Liver (tissue), 9 donors: ENCODE data around the gene SLC16A5. TPM values are rescaled to one million over a fixed set of nuclear protein-coding genes. Genes with fewer than 3 reads are reported as not detected.

Experiments used
- DNase-seq: peaks from one replicate; pipeline ENCODE4 v3.0.0-alpha.2; 2017; ENCODE audit warnings: low spot score
- H3K27ac ChIP-seq, 2 donors: one replicate each; pipeline ENCODE4 v1.7.0; 2013; ENCODE audit warnings: inconsistent platforms in 2 of 2, low read length in 2 of 2, control low read depth in 1 of 2, low read depth in 1 of 2, mild to moderate bottlenecking in 1 of 2
- H3K27me3 ChIP-seq, 4 donors: one replicate each; pipeline versions ENCODE4 v1.6.1 to v1.7.0; 2013; ENCODE audit warnings: low read length in 3 of 4, inconsistent platforms in 1 of 4, mild to moderate bottlenecking in 1 of 4, moderate library complexity in 1 of 4; ENCODE audit not compliant: control insufficient read depth in 4 of 4, insufficient read depth in 4 of 4
- H3K36me3 ChIP-seq, 4 donors: one replicate each; pipeline versions ENCODE4 v1.6.1 to v1.7.0; 2013; ENCODE audit warnings: low read length in 3 of 4, mild to moderate bottlenecking in 3 of 4, low read depth in 1 of 4, moderate library complexity in 1 of 4; ENCODE audit not compliant: control insufficient read depth in 4 of 4, insufficient read depth in 3 of 4
- H3K4me1 ChIP-seq, 4 donors: one replicate each; pipeline versions ENCODE4 v1.6.1 to v1.7.0; 2013; ENCODE audit warnings: low read length in 3 of 4, mild to moderate bottlenecking in 3 of 4, moderate library complexity in 1 of 4; ENCODE audit not compliant: control insufficient read depth in 4 of 4, insufficient read depth in 4 of 4
- H3K4me3 ChIP-seq, 3 donors: one replicate each; pipeline versions ENCODE4 v1.6.1 to v1.7.0; 2013; ENCODE audit warnings: low read length in 3 of 3, control low read depth in 1 of 3, low read depth in 1 of 3, mild to moderate bottlenecking in 1 of 3
- H3K9ac ChIP-seq, 2 donors: one replicate each; pipeline ENCODE4 v1.7.0; 2013; ENCODE audit warnings: low read length in 2 of 2, mild to moderate bottlenecking in 2 of 2, moderate library complexity in 2 of 2, control low read depth in 1 of 2, low read depth in 1 of 2
- H3K9me3 ChIP-seq, 4 donors: one replicate each; pipeline versions ENCODE4 v1.6.1 to v1.7.0; 2013; ENCODE audit warnings: low read length in 3 of 4; ENCODE audit not compliant: control insufficient read depth in 4 of 4
- ATF3 ChIP-seq: IDR thresholded peaks from 2 replicates; pipeline ENCODE4 v1.6.1; 2016; ENCODE audit warnings: antibody characterized with exemption
- CTCF ChIP-seq: fragments of 150-350 bp; IDR thresholded peaks from 2 replicates; pipeline ENCODE4 v1.5.1; 2017; ENCODE audit warnings: improper control_type of control experiment, low read depth, low read length; ENCODE audit not compliant: missing input control
- EGR1 ChIP-seq, 2 donors: IDR thresholded peaks; 2 replicates each; pipeline ENCODE4 v1.6.1; 2016 to 2018; ENCODE audit warnings: antibody characterized with exemption in 2 of 2, low read depth in 2 of 2
- FOXA2 ChIP-seq: IDR thresholded peaks from 2 replicates; pipeline ENCODE4 v1.6.1; 2016; ENCODE audit warnings: antibody characterized with exemption
- HNF4A ChIP-seq, 2 donors: conservative IDR thresholded peaks; 2 replicates each; pipeline ENCODE4 v1.6.1; 2016; ENCODE audit warnings: antibody characterized with exemption in 2 of 2, mild to moderate bottlenecking in 2 of 2
- JUND ChIP-seq, 2 donors: IDR thresholded peaks; 2 replicates each; pipeline ENCODE4 v1.6.1; 2016; ENCODE audit warnings: antibody characterized with exemption in 2 of 2
- MAX ChIP-seq: IDR thresholded peaks from 2 replicates; pipeline ENCODE4 v1.6.1; 2016; ENCODE audit warnings: antibody characterized with exemption
- NR2F2 ChIP-seq: IDR thresholded peaks from 2 replicates; pipeline ENCODE4 v1.6.1; 2016; ENCODE audit warnings: antibody characterized with exemption
- RAD21 ChIP-seq, 2 donors: IDR thresholded peaks; 2 replicates each; pipeline ENCODE4 v1.6.1; 2016; ENCODE audit warnings: antibody characterized with exemption in 2 of 2, mild to moderate bottlenecking in 2 of 2
- REST ChIP-seq: IDR thresholded peaks from 2 replicates; pipeline ENCODE4 v1.6.1; 2016; ENCODE audit warnings: antibody characterized with exemption, mild to moderate bottlenecking
- RXRA ChIP-seq, 2 donors: IDR thresholded peaks; 2 replicates each; pipeline ENCODE4 v1.6.1; 2017 to 2018; ENCODE audit warnings: antibody characterized with exemption in 2 of 2, mild to moderate bottlenecking in 1 of 2
- SP1 ChIP-seq: IDR thresholded peaks from 2 replicates; pipeline ENCODE4 v1.6.1; 2018; ENCODE audit warnings: antibody characterized with exemption, mild to moderate bottlenecking
- TAF1 ChIP-seq: conservative IDR thresholded peaks from 2 replicates; pipeline ENCODE4 v1.6.1; 2016; ENCODE audit warnings: antibody characterized with exemption, mild to moderate bottlenecking
- YY1 ChIP-seq: IDR thresholded peaks from 2 replicates; pipeline ENCODE4 v1.6.1; 2016; ENCODE audit warnings: antibody characterized with exemption, mild to moderate bottlenecking
- WGBS: extraction: QIAGEN DNeasy Blood & Tissue Kit; methylation state at CpG from one replicate; pipeline ENCODE4 v1.1.7; 2013; 5-methylcytosine and 5-hydroxymethylcytosine counted together
- polyA plus RNA-seq, 2 donors: library from polyadenylated mRNA; stranded (reverse) in 1 of 2; unstranded in 1 of 2; fragments of 200-250 nt in 1 of 2; fragments of >200 nt in 1 of 2; fragmentation: Nextera tagmentation in 1 of 2; extraction: Ambion mirVana in 1 of 2; gene quantifications; one replicate each; pipeline versions ENCODE4 v1.2.1 to v1.2.3, GENCODE V29; 2013 to 2015
- total RNA-seq, 2 donors: library from RNA; depleted of rRNA; stranded (reverse); fragments of >200 nt; gene quantifications; one replicate each; pipeline ENCODE4 v1.2.3, GENCODE V29; 2014
- TF ChIP-seq, protein P1 (sequence below): IDR thresholded peaks from 2 replicates; pipeline ENCODE4 v1.6.1; 2016; ENCODE audit warnings: antibody characterized with exemption
- donor health status: healthy.
- donor health status: healthy.
- donor health status: healthy.
- donor health status: healthy.
- donor health status: healthy.

SLC16A5 gene
- total and polyA plus RNA-seq, 4 donors = 1.0 to 4.5 (median 2.6) TPM

GRCh38 chr17:75153780-75154194 lies 66.0 kb downstream of the SLC16A5 start:
- H3K4me1 ChIP-seq = peaks cover 0 to 16% (median 7%) of the 10 kb centered on the region in 4 donors
- peak overlapping the region in 1 of 2 donors; percentile 53 for H3K27ac ChIP-seq
- H3K9me3 ChIP-seq = no peaks in the 10 kb centered on the region
- no peaks in the 10 kb centered on the region for H3K36me3 ChIP-seq
- TF ChIP-seq SP1 = no peak
- no peak for TF ChIP-seq HNF4A (conservative IDR thresholded peaks at IDR 0.05)
- TF ChIP-seq REST = no peak
- no peak for TF ChIP-seq JUND (IDR thresholded peaks at IDR 0.05)
- no peak for TF ChIP-seq CTCF
- no peak for TF ChIP-seq YY1
- TF ChIP-seq, protein P1, sequence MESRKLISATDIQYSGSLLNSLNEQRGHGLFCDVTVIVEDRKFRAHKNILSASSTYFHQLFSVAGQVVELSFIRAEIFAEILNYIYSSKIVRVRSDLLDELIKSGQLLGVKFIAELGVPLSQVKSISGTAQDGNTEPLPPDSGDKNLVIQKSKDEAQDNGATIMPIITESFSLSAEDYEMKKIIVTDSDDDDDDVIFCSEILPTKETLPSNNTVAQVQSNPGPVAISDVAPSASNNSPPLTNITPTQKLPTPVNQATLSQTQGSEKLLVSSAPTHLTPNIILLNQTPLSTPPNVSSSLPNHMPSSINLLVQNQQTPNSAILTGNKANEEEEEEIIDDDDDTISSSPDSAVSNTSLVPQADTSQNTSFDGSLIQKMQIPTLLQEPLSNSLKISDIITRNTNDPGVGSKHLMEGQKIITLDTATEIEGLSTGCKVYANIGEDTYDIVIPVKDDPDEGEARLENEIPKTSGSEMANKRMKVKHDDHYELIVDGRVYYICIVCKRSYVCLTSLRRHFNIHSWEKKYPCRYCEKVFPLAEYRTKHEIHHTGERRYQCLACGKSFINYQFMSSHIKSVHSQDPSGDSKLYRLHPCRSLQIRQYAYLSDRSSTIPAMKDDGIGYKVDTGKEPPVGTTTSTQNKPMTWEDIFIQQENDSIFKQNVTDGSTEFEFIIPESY = no peak
- TF ChIP-seq NR2F2 = no peak
- TF ChIP-seq FOXA2 = no peak
- WGBS = under 1% methylated on average over 35 of the region's 35 CpGs
- peak overlapping the region in 1 of 2 donors; percentile 57 for H3K9ac ChIP-seq
- H3K27me3 ChIP-seq = no peaks in the 10 kb centered on the region
- H3K4me3 ChIP-seq = peak overlapping the region; percentile 82 to 84 (median 83)
- DNase-seq = peak; percentile 50

- Histone ChIP-seq H3K4me3 (peak within 1 kb of the TSS; percentile 82 to 84 (median 83)), H3K36me3 (no peaks in the 10 kb centered on the region)
- 2% methylated on average over 67 of the region's 67 CpGs for WGBS
- TF ChIP-seq YY1 (peak; percentile 58), SP1 (peak; percentile 95), MAX (peak; percentile 52), EGR1 (IDR thresholded peaks at IDR 0.05; ENCODE audit: low read depth in 2 of 2) (peak in 1 of 2 donors; percentile 52), CTCF (no peak), REST (peak; percentile 57), RXRA (IDR thresholded peaks at IDR 0.05) (peak in 1 of 2 donors; percentile 43), HNF4A (conservative IDR thresholded peaks at IDR 0.05) (peak in 1 of 2 donors; percentile 24), TAF1 (peak; percentile 82), ATF3 (no peak), RAD21 (IDR thresholded peaks at IDR 0.05) (no peak)
Measured at GRCh38 chr17:75154195-75155106, 66.7 kb downstream of the SLC16A5 start, which contains the start of gene JPT1. JPT1 (minus strand) TSS chr17:75154512; CDS start chr17:75154397, 115 bp downstream.

More at GRCh38 chr17:75154195-75155106, 66.7 kb downstream of the SLC16A5 start, which contains the start of gene JPT1:
- peak; percentile 95 for DNase-seq
- Histone ChIP-seq H3K27ac (peak within 1 kb of the TSS; percentile 45 to 53), H3K4me1 (peaks cover 0 to 16% (median 7%) of the 10 kb centered on the region in 4 donors), H3K9ac (peak within 1 kb of the TSS in 1 of 2 donors; percentile 57), H3K27me3 (no peaks in the 10 kb centered on the region), H3K9me3 (no peaks in the 10 kb centered on the region)
